ENCODE measurements around the gene TMEM167B.

GRCh38 chr1:109118089-109118488, 27.5 kb downstream of the TMEM167B start:
- TF ChIP-seq ELF1 (IDR thresholded peaks at IDR 0.05) (no peak), FOXM1 (IDR thresholded peaks at IDR 0.05; ENCODE audit: low read depth) (no peak), CTCF (IDR thresholded peaks at IDR 0.05) (no peak), USF1 (IDR thresholded peaks at IDR 0.05; ENCODE audit: borderline replicate concordance, low read depth) (no peak), TAF1 (IDR thresholded peaks at IDR 0.05; ENCODE audit: borderline replicate concordance, low read depth, low read length) (no peak), MAX (IDR thresholded peaks at IDR 0.05; ENCODE audit: low read depth) (no peak), EZH2phosphoT487 (IDR thresholded peaks at IDR 0.05; ENCODE audit: borderline replicate concordance, low read depth) (no peak), POLR2AphosphoS5 (IDR thresholded peaks at IDR 0.05; ENCODE audit: low read depth, low read length) (no peak), SMC3 (IDR thresholded peaks at IDR 0.05; ENCODE audit: low read depth, low read length) (no peak), EP300 (IDR thresholded peaks at IDR 0.05; ENCODE audit: borderline replicate concordance in 1 of 2, low read depth in 1 of 2, low read length in 1 of 2) (no peak)

All from SK-N-SH (cell line).